PC-9 (cell line): Measurements from ENCODE around the gene TOM1L2.

Experiments
- CTCF ChIP-seq: fragments of 200-600 bp; sonication (generic); conservative IDR thresholded peaks from 2 replicates; pipeline ENCODE4 v1.6.1; 2017; ENCODE audit warnings: mixed run types, antibody characterized with exemption, mild to moderate bottlenecking, moderate library complexity
- EZH2 ChIP-seq: fragments of 200-600 bp; sonication (generic); IDR thresholded peaks from 2 replicates; pipeline ENCODE4 v1.8.0; 2017; ENCODE audit warnings: antibody characterized with exemption, low read depth

DNA sequence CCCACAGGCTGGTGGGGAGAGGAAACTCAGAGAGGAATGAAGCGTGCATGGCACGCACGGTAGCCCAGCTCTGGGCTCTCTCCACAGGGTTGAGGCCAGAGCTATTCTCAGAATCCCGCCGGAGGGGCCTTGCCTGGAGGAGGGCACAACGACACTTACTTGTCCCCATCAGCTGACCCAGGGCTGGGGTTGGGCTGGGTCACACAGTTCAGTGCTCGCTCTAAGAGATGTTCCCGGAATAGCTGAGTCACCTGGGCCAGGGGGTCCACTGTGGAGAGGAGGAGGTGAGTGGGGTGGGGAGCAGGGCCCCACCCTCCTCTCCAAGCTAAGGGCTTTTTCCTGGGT is 157.2 kb downstream of the TOM1L2 start:
- TF ChIP-seq CTCF, result no peak
- TF ChIP-seq EZH2, result no peak
